Measurements from ENCODE around the gene NOC2L.

Gene NOC2L

GRCh38 chr1:944341-945325 lies 14.4 kb downstream of the NOC2L start:
- in situ Hi-C loops (cut with MboI; ENCODE audit: low sequenced_read_pairs) = no loop called here

- in situ Hi-C loops (cut with MboI; ENCODE audit: low sequenced_read_pairs) = no loop called here
Measured at GRCh38 chr1:943545-944340, 15.3 kb downstream of the NOC2L start.

- in situ Hi-C loops (cut with MboI; ENCODE audit: low sequenced_read_pairs) = no loop called here
Measured at GRCh38 chr1:942864-943533, 16.1 kb downstream of the NOC2L start.

DNA sequence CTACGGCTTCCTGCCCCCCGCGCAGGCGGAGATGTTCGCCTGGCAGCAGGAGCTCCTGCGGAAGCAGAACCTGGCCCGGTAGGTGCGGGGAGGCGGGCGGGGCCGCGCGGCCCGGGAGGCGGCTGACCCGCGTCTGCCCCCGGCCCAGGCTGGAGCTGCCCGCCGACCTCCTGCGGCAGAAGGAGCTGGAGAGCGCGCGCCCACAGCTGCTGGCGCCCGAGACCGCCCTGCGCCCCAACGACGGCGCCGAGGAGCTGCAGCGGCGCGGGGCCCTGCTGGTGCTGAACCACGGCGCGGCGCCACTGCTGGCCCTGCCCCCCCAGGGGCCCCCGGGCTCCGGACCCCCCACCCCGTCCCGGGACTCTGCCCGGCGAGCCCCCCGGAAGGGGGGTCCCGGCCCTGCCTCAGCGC lies 16.6 kb downstream of the NOC2L start:
- in situ Hi-C loops (cut with MboI; ENCODE audit: low sequenced_read_pairs) = no loop called here

- in situ Hi-C loops (cut with MboI; ENCODE audit: low sequenced_read_pairs) = no loop called here
Measured at GRCh38 chr1:941588-942383, 17.3 kb downstream of the NOC2L start.

- in situ Hi-C loops (cut with MboI; ENCODE audit: low sequenced_read_pairs) = no loop called here
Measured at GRCh38 chr1:941015-941587, 18.0 kb downstream of the NOC2L start.

DNA sequence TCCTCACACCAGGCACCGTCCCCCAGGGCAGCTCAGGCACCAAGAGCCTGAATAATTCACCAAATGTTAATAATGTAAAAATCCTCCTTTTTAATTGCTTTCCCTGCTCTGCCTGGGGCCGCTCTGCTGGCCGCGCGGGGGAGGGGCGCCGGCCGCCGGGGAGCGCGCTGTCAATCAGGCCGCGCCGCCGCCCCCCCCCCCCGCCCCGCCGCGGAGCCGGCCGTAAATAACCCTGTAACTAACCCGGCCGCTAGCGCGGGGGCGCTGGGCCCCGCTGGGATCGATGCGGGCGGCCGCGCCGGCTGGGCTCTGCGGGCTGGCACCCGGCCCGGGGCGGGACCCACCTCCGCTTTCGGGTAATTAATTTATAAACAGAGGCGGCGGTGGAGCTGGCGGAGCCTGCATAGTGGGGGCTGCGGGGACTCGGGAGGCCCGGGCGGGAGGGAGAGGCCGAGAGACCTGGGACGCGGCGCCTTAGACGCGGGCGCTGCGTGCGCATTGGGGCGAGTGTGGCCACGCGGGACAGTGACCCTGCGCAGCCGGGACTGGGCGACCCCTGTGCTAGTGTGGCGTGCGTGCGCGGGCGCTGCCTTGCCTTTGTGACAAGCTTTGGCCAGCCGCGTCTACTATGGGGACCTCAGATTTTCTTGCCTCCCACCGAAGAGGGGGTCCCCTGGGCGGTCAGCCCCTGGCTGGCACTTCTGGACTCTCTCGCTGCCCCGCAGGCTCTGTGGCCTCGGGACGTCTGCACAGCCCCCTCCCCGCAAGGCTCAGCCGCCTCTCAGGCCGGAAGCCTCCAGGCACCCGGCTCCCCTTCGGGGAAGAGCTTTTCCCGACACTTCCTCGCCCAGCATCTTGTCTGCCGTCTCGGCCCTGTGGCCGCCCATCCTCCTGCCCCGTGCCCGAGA lies 18.7 kb downstream of the NOC2L start:
- in situ Hi-C loops (cut with MboI; ENCODE audit: low sequenced_read_pairs) = no loop called here

DNA sequence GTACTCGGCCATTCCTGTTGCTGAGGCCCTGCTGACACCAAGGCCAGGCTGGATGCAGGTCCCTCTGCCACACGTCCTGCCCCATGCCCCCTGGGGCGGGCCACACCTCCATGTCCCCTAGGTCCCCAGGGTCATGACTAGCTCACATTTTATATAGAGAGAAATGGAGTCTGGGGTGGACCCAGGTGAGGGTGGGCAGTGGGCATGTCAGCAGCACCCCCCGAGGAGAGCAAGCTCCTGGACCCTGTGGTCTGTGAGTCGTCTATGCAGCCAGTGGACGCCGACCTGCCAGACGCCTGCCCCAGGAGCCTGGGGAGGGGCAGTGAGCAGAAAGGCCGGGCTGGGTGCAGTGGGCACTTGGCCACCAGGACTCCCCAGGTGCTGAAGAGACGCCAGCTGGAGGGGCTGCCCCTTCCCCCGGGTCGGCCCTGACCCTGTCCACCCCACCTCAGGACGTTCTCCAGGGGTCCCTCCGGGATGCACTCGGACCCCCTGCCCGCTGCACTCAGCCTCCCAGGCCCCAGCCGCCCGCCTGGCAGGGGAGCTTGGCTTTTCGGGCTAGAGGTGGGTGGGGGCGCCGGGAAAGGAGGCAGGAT lies 19.4 kb downstream of the NOC2L start:
- in situ Hi-C loops (cut with MboI; ENCODE audit: low sequenced_read_pairs) = no loop called here

- in situ Hi-C loops (cut with MboI; ENCODE audit: low sequenced_read_pairs) = no loop called here
Measured at GRCh38 chr1:938711-939489, 20.2 kb downstream of the NOC2L start.

GRCh38 chr1:938088-938683 lies 20.9 kb downstream of the NOC2L start:
- in situ Hi-C loops (cut with MboI; ENCODE audit: low sequenced_read_pairs) = no loop called here

DNA sequence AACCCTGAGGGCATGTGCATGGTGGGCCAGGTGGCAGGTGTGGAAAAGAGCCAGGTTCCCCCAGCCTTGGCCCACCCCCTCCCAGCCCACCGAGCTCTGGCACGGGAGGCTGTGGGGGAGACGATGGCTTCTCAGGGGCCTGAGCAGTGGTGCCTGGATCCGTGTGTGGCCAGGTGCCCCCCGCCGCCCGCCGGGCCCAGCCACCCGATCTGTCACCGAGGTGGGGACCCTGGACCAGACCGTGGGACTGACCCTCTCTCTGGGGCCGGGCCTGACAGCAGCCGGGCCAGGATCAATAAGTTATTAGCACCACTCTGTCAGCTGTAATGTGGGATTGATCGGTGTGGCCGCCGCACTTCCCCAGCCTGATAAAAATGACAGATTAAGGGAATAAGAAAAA lies 21.5 kb downstream of the NOC2L start:
- in situ Hi-C loops (cut with MboI; ENCODE audit: low sequenced_read_pairs) = no loop called here

- in situ Hi-C loops (cut with MboI; ENCODE audit: low sequenced_read_pairs) = no loop called here
Measured at GRCh38 chr1:936348-937264, 22.4 kb downstream of the NOC2L start.

DNA sequence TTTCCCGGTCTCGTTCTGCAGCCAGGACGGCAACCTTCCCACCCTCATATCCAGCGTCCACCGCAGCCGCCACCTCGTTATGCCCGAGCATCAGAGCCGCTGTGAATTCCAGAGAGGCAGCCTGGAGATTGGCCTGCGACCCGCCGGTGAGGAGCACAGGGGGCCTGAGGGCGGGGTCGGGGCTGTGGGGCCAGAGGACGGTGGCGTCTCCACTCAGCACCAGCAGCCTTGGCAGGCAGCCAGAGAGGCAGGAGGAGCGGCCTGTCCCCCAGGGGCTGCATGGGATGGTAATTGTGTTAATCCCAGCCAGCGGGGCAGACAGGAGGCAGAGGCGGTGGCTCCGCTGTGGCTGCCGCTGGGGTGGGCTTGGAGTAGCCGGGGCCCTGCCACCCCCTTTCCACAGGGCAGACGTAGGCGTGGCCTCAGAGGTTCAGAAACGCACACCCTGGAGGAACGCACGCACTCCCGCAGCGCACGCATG lies 23.3 kb downstream of the NOC2L start:
- in situ Hi-C loops (cut with MboI; ENCODE audit: low sequenced_read_pairs) = no loop called here

- in situ Hi-C loops (cut with MboI; ENCODE audit: low sequenced_read_pairs) = no loop called here
Measured at GRCh38 chr1:934991-935750, 23.9 kb downstream of the NOC2L start.

GRCh38 chr1:933603-933940 lies 25.5 kb downstream of the NOC2L start:
- in situ Hi-C loops (cut with MboI; ENCODE audit: low sequenced_read_pairs) = no loop called here
